ENCODE data around the gene ODF4. TPM values are rescaled to one million over a fixed set of nuclear protein-coding genes. Genes with fewer than 3 reads are reported as not detected.

ODF4 gene
- polyA plus RNA-seq, 1 of the 3 experiments (the other 2 are of a cell fraction) = not detected

DNA sequence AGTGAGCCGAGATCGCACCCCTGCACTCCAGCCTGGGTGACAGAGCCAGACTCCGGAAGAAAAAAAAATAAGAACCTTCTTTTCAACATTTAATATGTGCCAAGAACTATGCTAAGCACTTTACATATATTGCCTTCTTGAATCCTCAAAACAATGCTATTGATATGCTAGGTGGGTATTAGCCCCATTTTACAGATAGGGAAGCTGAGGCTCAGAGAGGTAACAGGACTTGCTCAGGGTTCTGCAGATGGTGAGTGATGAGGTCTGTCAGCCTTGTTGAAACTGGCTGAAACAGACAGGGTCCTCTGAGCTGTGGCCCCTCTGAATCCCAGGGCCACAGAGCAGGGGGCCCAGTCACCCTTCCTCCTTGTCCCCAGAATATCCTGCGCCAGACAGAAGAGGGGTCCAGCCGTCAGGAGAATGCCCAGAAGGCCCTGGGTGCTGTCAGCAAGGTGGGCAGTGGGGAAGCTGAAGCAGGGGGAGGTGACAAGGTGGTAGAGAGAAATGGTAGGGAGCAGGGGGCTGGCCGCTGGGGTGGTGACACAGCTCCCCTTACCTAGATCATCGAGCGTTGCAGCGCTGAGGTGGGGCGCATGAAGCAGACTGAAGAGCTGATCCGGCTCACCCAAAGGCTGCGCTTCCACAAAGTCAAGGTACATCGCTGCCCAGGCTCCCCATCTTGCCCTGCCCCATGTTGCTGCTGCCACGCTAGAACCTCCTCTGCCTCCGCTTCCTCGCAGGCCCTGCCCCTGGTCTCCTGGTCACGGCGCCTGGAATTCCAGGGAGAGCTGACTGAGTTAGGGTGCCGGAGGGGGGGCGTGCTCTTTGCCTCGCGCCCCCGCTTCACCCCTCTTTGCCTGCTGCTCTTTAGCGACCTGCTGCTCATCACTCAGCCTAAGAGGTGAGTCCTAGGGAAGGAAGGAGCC, 21.4 kb upstream of the ODF4 start:
- no peak overlapping the region for H2AFZ ChIP-seq (ENCODE audit: low read depth)
- TF ChIP-seq TAF1 (IDR thresholded peaks at IDR 0.05; ENCODE audit: borderline replicate concordance, low read depth, low read length) (no peak), YY1 (IDR thresholded peaks at IDR 0.05; ENCODE audit: low read depth) (no peak), FOSL2 (IDR thresholded peaks at IDR 0.05; ENCODE audit: borderline replicate concordance, low read depth) (no peak), NRF1 (IDR thresholded peaks at IDR 0.05; ENCODE audit: low read depth, low read length) (no peak), CHD2 (IDR thresholded peaks at IDR 0.05; ENCODE audit: low read length, partially characterized antibody) (no peak), GATA2 (CRISPR knock-in tag; IDR thresholded peaks at IDR 0.05) (no peak)
- TF ChIP-seq, protein P1, sequence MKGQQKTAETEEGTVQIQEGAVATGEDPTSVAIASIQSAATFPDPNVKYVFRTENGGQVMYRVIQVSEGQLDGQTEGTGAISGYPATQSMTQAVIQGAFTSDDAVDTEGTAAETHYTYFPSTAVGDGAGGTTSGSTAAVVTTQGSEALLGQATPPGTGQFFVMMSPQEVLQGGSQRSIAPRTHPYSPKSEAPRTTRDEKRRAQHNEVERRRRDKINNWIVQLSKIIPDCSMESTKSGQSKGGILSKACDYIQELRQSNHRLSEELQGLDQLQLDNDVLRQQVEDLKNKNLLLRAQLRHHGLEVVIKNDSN (IDR thresholded peaks at IDR 0.05; ENCODE audit: borderline replicate concordance, low read depth) = no peak
- ChIA-PET POLR2A (no interaction called here), CTCF (interaction anchor here (0.8 to 1.4 kb wide), 4 partner anchors 17 to 225 kb away, joined by 3 to 6 read pairs (median 4); partner anchors contain the start of gene SLC25A35)
- no peaks in the 10 kb centered on the region for H3K9me3 ChIP-seq
- peaks cover 30% of the 10 kb centered on the region for H3K27me3 ChIP-seq (ENCODE audit: insufficient read depth)
- peaks cover 0 to 4% of the 10 kb centered on the region in 2 experiments; a peak in 1 of 4 replicates for H3K4me1 ChIP-seq (ENCODE audit: control insufficient read depth in 1 of 2, insufficient read depth in 2 of 2, low read depth in 1 of 2, low read length in 1 of 2)
- H3K9ac ChIP-seq = no peak overlapping the region
- 75% methylated on average over 17 of the region's 24 CpGs for WGBS (ENCODE audit: low lambda C conversion rate)
- H3K9me2 ChIP-seq = no peaks in the 10 kb centered on the region
- H3K79me2 ChIP-seq (ENCODE audit: insufficient read depth) = no peaks in the 10 kb centered on the region
- H4K20me1 ChIP-seq (ENCODE audit: insufficient read depth) = no peaks in the 10 kb centered on the region
- no peak for DNase-seq
- H3K36me3 ChIP-seq (replicated peaks in 1 of 2; ENCODE audit: control insufficient read depth in 1 of 2, insufficient read depth in 2 of 2, low read length in 1 of 2) = no peaks in the 10 kb centered on the region
- H3F3A ChIP-seq (replicated peaks; ENCODE audit: insufficient read depth) = no peaks in the 10 kb centered on the region
- no peak overlapping the region for H3K4me2 ChIP-seq
- no peak overlapping the region for H3K27ac ChIP-seq (ENCODE audit: low read depth in 2 of 2, low read length in 1 of 2)
- no peak overlapping the region for H3K4me3 ChIP-seq (ENCODE audit: low read depth in 2 of 2, low read length in 1 of 2)

- Histone ChIP-seq H3K27ac (ENCODE audit: low read depth in 2 of 2, low read length in 1 of 2) (no peak overlapping the region), H3K9ac (no peak overlapping the region), H2AFZ (ENCODE audit: low read depth) (no peak overlapping the region), H4K20me1 (ENCODE audit: insufficient read depth) (no peaks in the 10 kb centered on the region), H3K79me2 (ENCODE audit: insufficient read depth) (no peaks in the 10 kb centered on the region), H3K27me3 (ENCODE audit: insufficient read depth) (peaks cover 11% of the 10 kb centered on the region; the same call in 1 of the 2 replicates), H3K4me1 (ENCODE audit: control insufficient read depth in 1 of 2, insufficient read depth in 2 of 2, low read depth in 1 of 2, low read length in 1 of 2) (peaks cover 0 to 2% of the 10 kb centered on the region in 2 experiments; a peak in 1 of 4 replicates), H3K9me2 (no peaks in the 10 kb centered on the region), H3K9me3 (no peaks in the 10 kb centered on the region), H3F3A (replicated peaks; ENCODE audit: insufficient read depth) (no peaks in the 10 kb centered on the region), H3K36me3 (replicated peaks in 1 of 2; ENCODE audit: control insufficient read depth in 1 of 2, insufficient read depth in 2 of 2, low read length in 1 of 2) (no peaks in the 10 kb centered on the region), H3K4me2 (no peak overlapping the region), H3K4me3 (ENCODE audit: low read depth in 2 of 2, low read length in 1 of 2) (no peak overlapping the region)
- ChIA-PET CTCF (interaction anchor here (1.2 to 1.5 kb wide), 2 partner anchors 11 to 64 kb away, joined by 3 to 4 read pairs; partner anchors contain the start of gene ARHGEF15), POLR2A (no interaction called here)
- WGBS (ENCODE audit: low lambda C conversion rate) = 60% methylated on average over 4 of the region's 4 CpGs
- no peak for DNase-seq
- TF ChIP-seq, protein P2, sequence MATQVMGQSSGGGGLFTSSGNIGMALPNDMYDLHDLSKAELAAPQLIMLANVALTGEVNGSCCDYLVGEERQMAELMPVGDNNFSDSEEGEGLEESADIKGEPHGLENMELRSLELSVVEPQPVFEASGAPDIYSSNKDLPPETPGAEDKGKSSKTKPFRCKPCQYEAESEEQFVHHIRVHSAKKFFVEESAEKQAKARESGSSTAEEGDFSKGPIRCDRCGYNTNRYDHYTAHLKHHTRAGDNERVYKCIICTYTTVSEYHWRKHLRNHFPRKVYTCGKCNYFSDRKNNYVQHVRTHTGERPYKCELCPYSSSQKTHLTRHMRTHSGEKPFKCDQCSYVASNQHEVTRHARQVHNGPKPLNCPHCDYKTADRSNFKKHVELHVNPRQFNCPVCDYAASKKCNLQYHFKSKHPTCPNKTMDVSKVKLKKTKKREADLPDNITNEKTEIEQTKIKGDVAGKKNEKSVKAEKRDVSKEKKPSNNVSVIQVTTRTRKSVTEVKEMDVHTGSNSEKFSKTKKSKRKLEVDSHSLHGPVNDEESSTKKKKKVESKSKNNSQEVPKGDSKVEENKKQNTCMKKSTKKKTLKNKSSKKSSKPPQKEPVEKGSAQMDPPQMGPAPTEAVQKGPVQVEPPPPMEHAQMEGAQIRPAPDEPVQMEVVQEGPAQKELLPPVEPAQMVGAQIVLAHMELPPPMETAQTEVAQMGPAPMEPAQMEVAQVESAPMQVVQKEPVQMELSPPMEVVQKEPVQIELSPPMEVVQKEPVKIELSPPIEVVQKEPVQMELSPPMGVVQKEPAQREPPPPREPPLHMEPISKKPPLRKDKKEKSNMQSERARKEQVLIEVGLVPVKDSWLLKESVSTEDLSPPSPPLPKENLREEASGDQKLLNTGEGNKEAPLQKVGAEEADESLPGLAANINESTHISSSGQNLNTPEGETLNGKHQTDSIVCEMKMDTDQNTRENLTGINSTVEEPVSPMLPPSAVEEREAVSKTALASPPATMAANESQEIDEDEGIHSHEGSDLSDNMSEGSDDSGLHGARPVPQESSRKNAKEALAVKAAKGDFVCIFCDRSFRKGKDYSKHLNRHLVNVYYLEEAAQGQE (IDR thresholded peaks at IDR 0.05; ENCODE audit: low read depth, low read length) = no peak
- TF ChIP-seq RFX5 (IDR thresholded peaks at IDR 0.05; ENCODE audit: low read length) (no peak), FOXJ3 (CRISPR knock-in tag; IDR thresholded peaks at IDR 0.05) (no peak), EP300 (IDR thresholded peaks at IDR 0.05; ENCODE audit: borderline replicate concordance in 1 of 2, low read depth in 1 of 2, low read length in 1 of 2) (no peak), TAF1 (IDR thresholded peaks at IDR 0.05; ENCODE audit: borderline replicate concordance, low read depth, low read length) (no peak), RCOR1 (IDR thresholded peaks at IDR 0.05; ENCODE audit: low read length) (no peak), NRF1 (IDR thresholded peaks at IDR 0.05; ENCODE audit: low read depth, low read length) (no peak), ELF1 (IDR thresholded peaks at IDR 0.05) (no peak), RAD21 (IDR thresholded peaks at IDR 0.05; ENCODE audit: low read length) (no peak)
- TF ChIP-seq, protein P3, sequence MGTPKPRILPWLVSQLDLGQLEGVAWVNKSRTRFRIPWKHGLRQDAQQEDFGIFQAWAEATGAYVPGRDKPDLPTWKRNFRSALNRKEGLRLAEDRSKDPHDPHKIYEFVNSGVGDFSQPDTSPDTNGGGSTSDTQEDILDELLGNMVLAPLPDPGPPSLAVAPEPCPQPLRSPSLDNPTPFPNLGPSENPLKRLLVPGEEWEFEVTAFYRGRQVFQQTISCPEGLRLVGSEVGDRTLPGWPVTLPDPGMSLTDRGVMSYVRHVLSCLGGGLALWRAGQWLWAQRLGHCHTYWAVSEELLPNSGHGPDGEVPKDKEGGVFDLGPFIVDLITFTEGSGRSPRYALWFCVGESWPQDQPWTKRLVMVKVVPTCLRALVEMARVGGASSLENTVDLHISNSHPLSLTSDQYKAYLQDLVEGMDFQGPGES (IDR thresholded peaks at IDR 0.05; ENCODE audit: low read depth, low read length) = no peak
- TF ChIP-seq, protein P4, sequence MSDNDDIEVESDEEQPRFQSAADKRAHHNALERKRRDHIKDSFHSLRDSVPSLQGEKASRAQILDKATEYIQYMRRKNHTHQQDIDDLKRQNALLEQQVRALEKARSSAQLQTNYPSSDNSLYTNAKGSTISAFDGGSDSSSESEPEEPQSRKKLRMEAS (IDR thresholded peaks at IDR 0.05; ENCODE audit: low read depth) = no peak
These were observed 19.4 kb upstream of the ODF4 start for GRCh38 chr17:8320262-8320661.
